HEK293 (cell line): ENCODE results near the gene RUFY1.
A peak's percentile ranks its signal among the peaks of the same experiment; 100 is the strongest.

Experiments
- CTCF ChIA-PET: fragments of 350-600 bp; formaldehyde crosslinking; extraction: SDS; loops from one replicate; lab custom pipeline; 2021; ENCODE audit warnings: antibody characterized with exemption; lab: Yijun Ruan, JAX
- POLR2A ChIA-PET: fragments of 300-600 bp; formaldehyde crosslinking; extraction: SDS; loops from one replicate; lab custom pipeline; 2020; ENCODE audit warnings: antibody characterized with exemption, inconsistent platforms; lab: Yijun Ruan, JAX
- H3K27ac ChIP-seq: fragments of 200-500 bp; sonication (Bioruptor generic); 2 replicates; pipeline ENCODE4 v1.5.1; 2014; ENCODE audit warnings: low read depth, low read length, control low read depth, inconsistent platforms; ENCODE audit errors: extremely low read depth
- H3K36me3 ChIP-seq, 2 experiments: fragments of 200-500 bp in 1 of 2; sonication (Bioruptor generic) in 1 of 2; 1 replicate in 1 of 2; 2 replicates in 1 of 2; pipeline ENCODE4 v1.5.1; 2014 to 2017; ENCODE audit warnings: inconsistent platforms in 2 of 2, low read length in 2 of 2; ENCODE audit not compliant: control insufficient read depth in 2 of 2, insufficient read depth in 1 of 2
- H3K4me1 ChIP-seq: fragments of 200-500 bp; sonication (Bioruptor generic); 2 replicates; pipeline ENCODE4 v1.5.1; 2014; ENCODE audit warnings: mild to moderate bottlenecking, low read length, inconsistent platforms; ENCODE audit not compliant: control insufficient read depth, insufficient read depth
- H3K4me3 ChIP-seq: 2 replicates; pipeline ENCODE4 v1.5.1; 2011; ENCODE audit warnings: low read depth, mild to moderate bottlenecking, control low read depth, low read length, moderate library complexity
- H3K9me3 ChIP-seq: fragments of 200-500 bp; sonication (Bioruptor generic); 2 replicates; pipeline ENCODE4 v1.5.1; 2014; ENCODE audit warnings: low read depth, low read length, inconsistent platforms; ENCODE audit not compliant: control insufficient read depth, insufficient read depth
- BCL11A ChIP-seq: fragments of 450-650 bp; formaldehyde crosslinking; IDR thresholded peaks from 2 replicates; pipeline ENCODE4 v1.5.1; 2016; ENCODE audit warnings: low read depth, missing biosample characterization, missing genetic modification characterization
- KLF10 ChIP-seq: fragments of 450-650 bp; IDR thresholded peaks from 2 replicates; pipeline ENCODE4 v1.5.1; 2018; ENCODE audit warnings: missing biosample characterization, mild to moderate bottlenecking, missing genetic modification characterization
- MYNN ChIP-seq: fragments of 450-650 bp; formaldehyde crosslinking; IDR thresholded peaks from 2 replicates; pipeline ENCODE4 v1.5.1; 2016; ENCODE audit warnings: missing biosample characterization, missing genetic modification characterization, borderline replicate concordance
- PRDM4 ChIP-seq: fragments of 450-650 bp; formaldehyde crosslinking; IDR thresholded peaks from 2 replicates; pipeline ENCODE4 v1.5.1; 2017; ENCODE audit warnings: missing biosample characterization, missing genetic modification characterization
- WT1 ChIP-seq: fragments of 450-650 bp; formaldehyde crosslinking; IDR thresholded peaks from 2 replicates; pipeline ENCODE4 v1.5.1; 2016; ENCODE audit warnings: missing biosample characterization, missing genetic modification characterization
- ZBTB1 ChIP-seq: fragments of 450-650 bp; formaldehyde crosslinking; IDR thresholded peaks from 2 replicates; pipeline ENCODE4 v1.5.1; 2016; ENCODE audit warnings: missing biosample characterization, missing genetic modification characterization
- ZBTB11 ChIP-seq: fragments of 450-650 bp; formaldehyde crosslinking; conservative IDR thresholded peaks from 2 replicates; pipeline ENCODE4 v1.5.1; 2016; ENCODE audit warnings: low read depth, missing biosample characterization, missing genetic modification characterization
- ZIC2 ChIP-seq: fragments of 450-650 bp; formaldehyde crosslinking; IDR thresholded peaks from 2 replicates; pipeline ENCODE4 v1.5.1; 2016; ENCODE audit warnings: missing biosample characterization, missing genetic modification characterization
- ZNF132 ChIP-seq: fragments of 450-650 bp; formaldehyde crosslinking; IDR thresholded peaks from 2 replicates; pipeline ENCODE4 v1.5.1; 2017; ENCODE audit warnings: missing biosample characterization, missing genetic modification characterization, borderline replicate concordance
- ZNF202 ChIP-seq: fragments of 450-650 bp; formaldehyde crosslinking; IDR thresholded peaks from 2 replicates; pipeline ENCODE4 v1.5.1; 2016; ENCODE audit warnings: missing biosample characterization, missing genetic modification characterization, borderline replicate concordance
- ZNF23 ChIP-seq: fragments of 450-650 bp; formaldehyde crosslinking; IDR thresholded peaks from 2 replicates; pipeline ENCODE4 v1.5.1; 2016; ENCODE audit warnings: missing biosample characterization, missing genetic modification characterization, borderline replicate concordance
- ZNF248 ChIP-seq: fragments of 450-650 bp; formaldehyde crosslinking; IDR thresholded peaks from 2 replicates; pipeline ENCODE4 v1.5.1; 2017; ENCODE audit warnings: missing biosample characterization, missing genetic modification characterization
- ZNF266 ChIP-seq: fragments of 450-650 bp; formaldehyde crosslinking; IDR thresholded peaks from 2 replicates; pipeline ENCODE4 v1.5.1; 2016; ENCODE audit warnings: missing biosample characterization, missing genetic modification characterization, low read depth
- ZNF274 ChIP-seq, 2 experiments: fragments of 200-500 bp in 1 of 2; fragments of 450-650 bp in 1 of 2; sonication (Bioruptor generic) in 1 of 2; formaldehyde crosslinking in 1 of 2; IDR thresholded peaks; 2 replicates each; pipeline versions ENCODE4 v1.5.1 to v1.6.1; 2014 to 2016; ENCODE audit warnings: borderline replicate concordance in 1 of 2, inconsistent platforms in 1 of 2, low read length in 1 of 2, missing biosample characterization in 1 of 2, missing genetic modification characterization in 1 of 2
- ZNF335 ChIP-seq: fragments of 450-650 bp; formaldehyde crosslinking; conservative IDR thresholded peaks from 2 replicates; pipeline ENCODE4 v1.5.1; 2016; ENCODE audit warnings: missing biosample characterization, missing genetic modification characterization
- ZNF341 ChIP-seq: fragments of 450-650 bp; formaldehyde crosslinking; IDR thresholded peaks from 2 replicates; pipeline ENCODE4; 2016; ENCODE audit warnings: low read depth, missing biosample characterization, missing genetic modification characterization
- ZNF362 ChIP-seq: fragments of 450-650 bp; formaldehyde crosslinking; IDR thresholded peaks from 2 replicates; pipeline ENCODE4 v1.5.1; 2016; ENCODE audit warnings: missing biosample characterization, missing genetic modification characterization
- ZNF48 ChIP-seq: fragments of 450-650 bp; formaldehyde crosslinking; IDR thresholded peaks from 2 replicates; pipeline ENCODE4 v1.5.1; 2016; ENCODE audit warnings: missing biosample characterization, missing genetic modification characterization
- ZNF561 ChIP-seq: fragments of 450-650 bp; IDR thresholded peaks from 2 replicates; pipeline ENCODE4 v1.5.1; 2018; ENCODE audit warnings: missing biosample characterization, missing genetic modification characterization, borderline replicate concordance
- ZNF610 ChIP-seq: fragments of 450-650 bp; formaldehyde crosslinking; IDR thresholded peaks from 2 replicates; pipeline ENCODE4 v1.5.1; 2016; ENCODE audit warnings: missing biosample characterization, missing genetic modification characterization, borderline replicate concordance
- ZNF654 ChIP-seq: fragments of 450-650 bp; formaldehyde crosslinking; IDR thresholded peaks from 2 replicates; pipeline ENCODE4 v1.5.1; 2016; ENCODE audit warnings: low read depth, missing biosample characterization, missing genetic modification characterization
- ZNF747 ChIP-seq: fragments of 450-650 bp; formaldehyde crosslinking; IDR thresholded peaks from 2 replicates; pipeline ENCODE4 v1.5.1; 2016; ENCODE audit warnings: missing biosample characterization, missing genetic modification characterization
- ZNF777 ChIP-seq: fragments of 450-650 bp; formaldehyde crosslinking; IDR thresholded peaks from 2 replicates; pipeline ENCODE4 v1.5.1; 2017; ENCODE audit warnings: missing biosample characterization, missing genetic modification characterization, borderline replicate concordance
- ZNF792 ChIP-seq: fragments of 450-650 bp; formaldehyde crosslinking; IDR thresholded peaks from 2 replicates; pipeline ENCODE4 v1.5.1; 2016; ENCODE audit warnings: missing biosample characterization, missing genetic modification characterization
- ZSCAN4 ChIP-seq: fragments of 450-650 bp; formaldehyde crosslinking; IDR thresholded peaks from 2 replicates; pipeline ENCODE4 v1.5.1; 2017; ENCODE audit warnings: missing biosample characterization, missing genetic modification characterization
- TF ChIP-seq, protein P1 (sequence below): fragments of 450-650 bp; formaldehyde crosslinking; IDR thresholded peaks from 2 replicates; pipeline ENCODE4 v1.5.1; 2016; ENCODE audit warnings: missing biosample characterization, missing genetic modification characterization

RUFY1 gene

GRCh38 chr5:179623906-179624741, 73.8 kb downstream of the RUFY1 start:
- H3K4me3 ChIP-seq, result peak overlapping the region; percentile 59
- no peak for TF ChIP-seq ZNF654
- TF ChIP-seq ZBTB11 (tag by site-specific recombination), result no peak
- TF ChIP-seq ZNF48 (tag by site-specific recombination), result no peak
- peak; percentile 97 for TF ChIP-seq PRDM4 (tag by site-specific recombination)
- TF ChIP-seq ZNF274 (IDR thresholded peaks at IDR 0.05; ENCODE audit: low read length), result no peak
- TF ChIP-seq ZNF274 (tag by site-specific recombination; IDR thresholded peaks at IDR 0.05; ENCODE audit: borderline replicate concordance), result no peak; the same call in 1 of the 2 replicates
- TF ChIP-seq ZSCAN4 (tag by site-specific recombination), result no peak
- TF ChIP-seq ZNF248 (tag by site-specific recombination), result no peak
- TF ChIP-seq ZNF132 (tag by site-specific recombination), result no peak
- no peak for TF ChIP-seq ZNF202 (tag by site-specific recombination)
- no peak for TF ChIP-seq ZNF266 (tag by site-specific recombination)
- no peak for TF ChIP-seq ZNF23 (tag by site-specific recombination)
- TF ChIP-seq ZNF362 (tag by site-specific recombination), result no peak
- 0 out of 2 replicates have a peak, but pooled peaks have one; percentile 12 for TF ChIP-seq ZIC2
- peak; percentile 53; the same call in 1 of the 2 replicates for TF ChIP-seq MYNN
- TF ChIP-seq ZNF335 (tag by site-specific recombination), result peak; percentile 98
- TF ChIP-seq ZNF561 (tag by site-specific recombination), result peak; percentile 32
- TF ChIP-seq ZNF610 (tag by site-specific recombination), result peak; percentile 52; the same call in 1 of the 2 replicates
- peak; percentile 35 for TF ChIP-seq WT1 (tag by site-specific recombination)
- no peak for TF ChIP-seq ZBTB1 (tag by site-specific recombination)
- TF ChIP-seq ZNF792 (tag by site-specific recombination), result no peak
- no peak for TF ChIP-seq ZNF777 (tag by site-specific recombination)
- no peak for TF ChIP-seq BCL11A (tag by site-specific recombination)
- TF ChIP-seq, protein P1, sequence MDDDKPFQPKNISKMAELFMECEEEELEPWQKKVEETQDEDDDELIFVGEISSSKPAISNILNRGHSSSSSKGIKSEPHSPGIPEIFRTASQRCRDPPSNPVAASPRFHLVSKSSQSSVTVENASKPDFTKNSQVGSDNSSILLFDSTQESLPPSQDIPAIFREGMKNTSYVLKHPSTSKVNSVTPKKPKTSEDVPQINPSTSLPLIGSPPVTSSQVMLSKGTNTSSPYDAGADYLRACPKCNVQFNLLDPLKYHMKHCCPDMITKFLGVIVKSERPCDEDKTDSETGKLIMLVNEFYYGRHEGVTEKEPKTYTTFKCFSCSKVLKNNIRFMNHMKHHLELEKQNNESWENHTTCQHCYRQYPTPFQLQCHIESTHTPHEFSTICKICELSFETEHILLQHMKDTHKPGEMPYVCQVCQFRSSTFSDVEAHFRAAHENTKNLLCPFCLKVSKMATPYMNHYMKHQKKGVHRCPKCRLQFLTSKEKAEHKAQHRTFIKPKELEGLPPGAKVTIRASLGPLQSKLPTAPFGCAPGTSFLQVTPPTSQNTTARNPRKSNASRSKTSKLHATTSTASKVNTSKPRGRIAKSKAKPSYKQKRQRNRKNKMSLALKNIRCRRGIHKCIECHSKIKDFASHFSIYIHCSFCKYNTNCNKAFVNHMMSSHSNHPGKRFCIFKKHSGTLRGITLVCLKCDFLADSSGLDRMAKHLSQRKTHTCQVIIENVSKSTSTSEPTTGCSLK (tag by site-specific recombination), result no peak
- TF ChIP-seq ZNF747 (tag by site-specific recombination), result no peak
- peak; percentile 10; the same call in 1 of the 2 replicates for TF ChIP-seq KLF10
- peak; percentile 9 for TF ChIP-seq ZNF341

More at GRCh38 chr5:179623906-179624741, 73.8 kb downstream of the RUFY1 start:
- peak overlapping the region; percentile 92 for H3K27ac ChIP-seq
- peaks cover 33 to 35% of the 10 kb centered on the region in 2 experiments for H3K36me3 ChIP-seq
- no peaks in the 10 kb centered on the region for H3K9me3 ChIP-seq
- CTCF ChIA-PET, result interaction anchor here (0.7 to 1.1 kb wide), 7 partner anchors 9 to 55 kb away, joined by 3 to 5 read pairs (median 3); no protein-coding TSS in a partner anchor
- H3K4me1 ChIP-seq, result peaks cover 10% of the 10 kb centered on the region
- POLR2A ChIA-PET, result interaction anchor here (0.5 to 3.8 kb wide), 48 partner anchors 8 to 1548 kb away, joined by 3 to 94 read pairs (median 5); partner anchors contain the start of genes CANX, MAML1 and RUFY1
